HEK293 (cell line): ENCODE data around the gene MICU2.
A peak's percentile ranks its signal among the peaks of the same experiment; 100 is the strongest.

Source experiments
- SP2 ChIP-seq: fragments of 450-650 bp; formaldehyde crosslinking; IDR thresholded peaks from 2 replicates; pipeline ENCODE4 v1.5.1; 2016; ENCODE audit warnings: missing biosample characterization, missing genetic modification characterization
- YY1 ChIP-seq: fragments of 450-650 bp; formaldehyde crosslinking; IDR thresholded peaks from 2 replicates; pipeline ENCODE4 v1.5.1; 2018; ENCODE audit warnings: missing biosample characterization, missing genetic modification characterization
- ZNF560 ChIP-seq: fragments of 450-650 bp; formaldehyde crosslinking; IDR thresholded peaks from 2 replicates; pipeline ENCODE4 v1.5.1; 2017; ENCODE audit warnings: missing biosample characterization, missing genetic modification characterization, borderline replicate concordance
- TF ChIP-seq, protein P1 (sequence below): fragments of 450-650 bp; formaldehyde crosslinking; IDR thresholded peaks from 2 replicates; pipeline ENCODE4 v1.5.1; 2016; ENCODE audit warnings: missing biosample characterization, missing genetic modification characterization

DNA sequence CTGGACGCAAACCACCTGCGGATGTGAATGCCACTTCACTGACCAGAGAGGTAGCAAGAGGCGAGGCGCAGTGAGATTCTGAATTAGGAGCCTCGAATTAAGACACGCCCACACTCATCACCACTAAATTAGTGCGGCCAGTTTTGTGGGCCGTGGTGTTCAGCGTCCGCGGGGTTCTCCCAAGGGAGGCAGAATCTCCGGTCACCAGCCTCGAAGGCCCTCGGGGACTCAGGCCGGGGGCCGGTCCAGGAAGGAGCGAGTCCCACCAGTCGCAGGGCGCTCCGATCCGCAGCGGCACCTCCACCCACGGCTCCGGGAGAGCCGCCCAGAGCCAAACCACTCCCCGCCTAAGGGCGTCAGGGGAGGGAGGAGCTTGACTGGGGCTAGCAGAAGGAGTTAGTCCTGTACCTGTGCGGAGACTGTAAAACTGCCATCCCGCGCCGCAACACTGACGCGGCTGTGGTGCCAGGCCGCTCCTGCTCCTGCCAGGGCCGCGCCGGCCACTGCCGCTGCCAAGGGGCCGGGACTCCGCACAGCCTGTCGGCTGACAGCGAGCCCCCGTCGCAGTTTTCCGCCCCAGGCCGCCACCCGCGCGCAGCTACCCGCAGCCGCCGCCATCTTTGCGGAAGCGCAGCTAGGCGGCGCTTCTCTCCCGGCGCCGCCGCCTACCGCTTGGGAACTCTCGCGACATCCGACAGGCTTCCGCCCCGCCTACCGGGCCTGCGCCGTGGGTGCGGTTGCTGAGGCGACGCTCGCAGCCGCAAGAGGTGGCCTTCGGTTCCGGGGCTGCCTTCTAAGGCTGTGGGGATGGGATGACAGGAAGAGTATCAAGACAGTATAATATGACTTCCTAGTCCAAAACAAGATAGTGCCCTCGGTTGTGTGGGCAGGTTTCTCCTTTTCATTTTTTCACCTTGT, at the start of gene MICU2:
- peak; percentile 64 for TF ChIP-seq SP2 (tag by site-specific recombination)
- TF ChIP-seq, protein P1, sequence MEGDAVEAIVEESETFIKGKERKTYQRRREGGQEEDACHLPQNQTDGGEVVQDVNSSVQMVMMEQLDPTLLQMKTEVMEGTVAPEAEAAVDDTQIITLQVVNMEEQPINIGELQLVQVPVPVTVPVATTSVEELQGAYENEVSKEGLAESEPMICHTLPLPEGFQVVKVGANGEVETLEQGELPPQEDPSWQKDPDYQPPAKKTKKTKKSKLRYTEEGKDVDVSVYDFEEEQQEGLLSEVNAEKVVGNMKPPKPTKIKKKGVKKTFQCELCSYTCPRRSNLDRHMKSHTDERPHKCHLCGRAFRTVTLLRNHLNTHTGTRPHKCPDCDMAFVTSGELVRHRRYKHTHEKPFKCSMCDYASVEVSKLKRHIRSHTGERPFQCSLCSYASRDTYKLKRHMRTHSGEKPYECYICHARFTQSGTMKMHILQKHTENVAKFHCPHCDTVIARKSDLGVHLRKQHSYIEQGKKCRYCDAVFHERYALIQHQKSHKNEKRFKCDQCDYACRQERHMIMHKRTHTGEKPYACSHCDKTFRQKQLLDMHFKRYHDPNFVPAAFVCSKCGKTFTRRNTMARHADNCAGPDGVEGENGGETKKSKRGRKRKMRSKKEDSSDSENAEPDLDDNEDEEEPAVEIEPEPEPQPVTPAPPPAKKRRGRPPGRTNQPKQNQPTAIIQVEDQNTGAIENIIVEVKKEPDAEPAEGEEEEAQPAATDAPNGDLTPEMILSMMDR (tag by site-specific recombination), result peak; percentile 60; the same call in 1 of the 2 replicates
- TF ChIP-seq ZNF560 (tag by site-specific recombination), result no peak
- peak; percentile 89 for TF ChIP-seq YY1 (tag by site-specific recombination)
